Naive thymus-derived CD4-positive, alpha-beta T cell (primary cell): ENCODE results near the gene DIPK1A. TPM values are rescaled to one million over a fixed set of nuclear protein-coding genes. Genes with fewer than 3 reads are reported as not detected.

Source experiments
- ATAC-seq: fragments of 150-1000 bp; cut with Tn5 transposase; 2 replicates; pipeline ENCODE4 v1.10.0; 2021; ENCODE audit warnings: mild to moderate bottlenecking, moderate library complexity
- CTCF ChIA-PET: fragments of 350-600 bp; sonication (Branson Sonifier 250); formaldehyde crosslinking; loops from one replicate; lab custom pipeline; 2021; ENCODE audit warnings: antibody characterized with exemption; lab: Charles Lee
- POLR2A ChIA-PET: fragments of 350-600 bp; sonication (Branson Sonifier 250); formaldehyde crosslinking; loops from one replicate; lab custom pipeline; 2021; ENCODE audit warnings: antibody characterized with exemption, inconsistent platforms; lab: Charles Lee
- DNase-seq, 9 donors: peaks; one replicate each; pipeline versions ENCODE4 v3.0.0 to v3.0.0-alpha.2; 2020 to 2022; ENCODE audit warnings: mixed read lengths in 1 of 9
- H3K27ac ChIP-seq: one replicate; pipeline ENCODE4 v1.7.0; 2013; ENCODE audit warnings: mild to moderate bottlenecking, low read depth, low read length, moderate library complexity
- H3K27me3 ChIP-seq, 2 donors: one replicate each; pipeline ENCODE4 v1.7.0; 2013; ENCODE audit warnings: low read length in 2 of 2, mild to moderate bottlenecking in 2 of 2, moderate library complexity in 2 of 2; ENCODE audit not compliant: control insufficient read depth in 2 of 2, insufficient read depth in 2 of 2
- H3K36me3 ChIP-seq, 3 experiments: 1 replicate in 2 of 3; 2 replicates in 1 of 3; pipeline ENCODE4 v1.7.0; 2013; ENCODE audit warnings: low read length in 3 of 3, mild to moderate bottlenecking in 3 of 3, moderate library complexity in 1 of 3; ENCODE audit not compliant: insufficient read depth in 3 of 3, control insufficient read depth in 2 of 3
- H3K4me1 ChIP-seq, 2 donors: one replicate each; pipeline ENCODE4 v1.7.0; 2013; ENCODE audit warnings: low read length in 2 of 2, mild to moderate bottlenecking in 2 of 2, moderate library complexity in 1 of 2; ENCODE audit not compliant: control insufficient read depth in 2 of 2, insufficient read depth in 2 of 2
- H3K4me3 ChIP-seq: 2 replicates; pipeline ENCODE4 v1.7.0; 2013; ENCODE audit warnings: mild to moderate bottlenecking, low read length
- H3K9me3 ChIP-seq, 3 experiments: 1 replicate in 2 of 3; 2 replicates in 1 of 3; pipeline ENCODE4 v1.7.0; 2013; ENCODE audit warnings: low read length in 3 of 3; ENCODE audit not compliant: control insufficient read depth in 2 of 3
- H3K27ac Mint-ChIP-seq, 9 donors: one replicate each; pipeline ENCODE4 v1.8.0; 2020 to 2022; ENCODE audit warnings: mixed read lengths in 9 of 9, mild to moderate bottlenecking in 8 of 9, moderate library complexity in 5 of 9, inconsistent platforms in 2 of 9
- H3K27me3 Mint-ChIP-seq, 5 donors: one replicate each; pipeline ENCODE4 v1.8.0; 2021 to 2022; ENCODE audit warnings: mixed read lengths in 5 of 5, mild to moderate bottlenecking in 1 of 5
- H3K36me3 Mint-ChIP-seq, 5 donors: one replicate each; pipeline ENCODE4 v1.8.0; 2020 to 2022; ENCODE audit warnings: mixed read lengths in 5 of 5, mild to moderate bottlenecking in 3 of 5, inconsistent platforms in 1 of 5
- H3K4me1 Mint-ChIP-seq, 7 donors: one replicate each; pipeline ENCODE4 v1.8.0; 2020 to 2022; ENCODE audit warnings: mixed read lengths in 7 of 7, mild to moderate bottlenecking in 3 of 7, inconsistent platforms in 1 of 7
- H3K4me3 Mint-ChIP-seq, 10 donors: one replicate each; pipeline ENCODE4 v1.8.0; 2020 to 2022; ENCODE audit warnings: mild to moderate bottlenecking in 10 of 10, mixed read lengths in 10 of 10, moderate library complexity in 6 of 10, inconsistent platforms in 2 of 10
- H3K9me3 Mint-ChIP-seq, 11 donors: one replicate each; pipeline ENCODE4 v1.8.0; 2020 to 2022; ENCODE audit warnings: mixed read lengths in 11 of 11, mild to moderate bottlenecking in 4 of 11, inconsistent platforms in 1 of 11, moderate library complexity in 1 of 11
- intact Hi-C, 2 donors: fragments of 100-400 bp; cut with micrococcal nuclease; formaldehyde crosslinking; loops; one replicate each; pipeline ENCODE4 v1.15.1; 2023
- polyA plus RNA-seq, 2 donors: library from polyadenylated mRNA; unstranded; fragments of 300-500 nt; fragmentation: Illumina TruSeq; gene quantifications; one replicate each; pipeline ENCODE4 v1.2.3, GENCODE V29; 2021
- total RNA-seq, 6 experiments: library from RNA in 5 of 6; stranded (reverse) in 5 of 6; gene quantifications; 1 replicate in 5 of 6; 2 replicates in 1 of 6; pipeline ENCODE4 v1.2.3 and lab custom pipeline; 2021 to 2026

Gene DIPK1A
- total and polyA plus RNA-seq, 7 experiments from 2014 or later: 9.9 to 21.9 (median 15.2) TPM

DNA sequence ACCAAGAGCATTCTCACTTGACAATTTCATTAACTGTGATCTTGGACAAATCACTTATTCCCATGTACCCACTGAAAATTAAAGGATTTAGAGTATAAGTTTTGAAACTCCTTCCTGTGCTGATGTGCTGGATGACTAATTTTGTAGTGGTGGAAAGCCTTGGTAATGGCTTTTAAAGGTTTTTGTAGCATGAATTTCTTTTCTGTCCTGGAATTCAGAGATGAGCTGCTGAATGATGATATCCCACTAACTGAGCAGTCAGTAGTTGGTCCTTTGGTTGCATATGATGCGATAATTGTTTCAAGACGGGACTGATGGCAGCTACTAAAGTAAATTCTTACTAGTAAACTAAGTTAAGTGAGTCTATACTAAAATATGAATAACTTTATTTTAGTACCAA is 124.2 kb downstream of the DIPK1A start:
- peaks cover 15 to 74% (median 56%) of the 10 kb centered on the region in 3 experiments for H3K36me3 ChIP-seq
- H3K4me1 Mint-ChIP-seq: peaks cover 52 to 87% (median 82%) of the 10 kb centered on the region in 7 donors
- CTCF ChIA-PET: interaction anchor here (1.6 kb wide), 1 partner anchor 22 kb away, joined by 7 read pairs; no protein-coding TSS in a partner anchor
- intact Hi-C loops: loop anchor here (10.0 kb wide), 4 partner anchors 352 to 1578 kb away; partner anchors contain the start of genes ABCD3 (in 1 of the 2) and GFI1 (in 1 of the 2)
- H3K27ac ChIP-seq: peak overlapping the region; percentile 53
- peaks cover 0 to 1% (median 0%) of the 10 kb centered on the region in 5 donors for H3K27me3 Mint-ChIP-seq
- H3K27me3 ChIP-seq: no peaks in the 10 kb centered on the region
- DNase-seq (no peak), ATAC-seq (no peak)
- peak overlapping the region in 5 of 10 donors; percentile 11 to 52 (median 30) for H3K4me3 Mint-ChIP-seq
- H3K36me3 Mint-ChIP-seq: peaks cover 16 to 63% (median 40%) of the 10 kb centered on the region in 5 donors
- peaks cover 0 to 3% (median 0%) of the 10 kb centered on the region in 11 donors for H3K9me3 Mint-ChIP-seq
- peaks cover 22 to 53% of the 10 kb centered on the region in 2 donors for H3K4me1 ChIP-seq
- peak overlapping the region in 6 of 9 donors; percentile 41 to 98 (median 66) for H3K27ac Mint-ChIP-seq
- POLR2A ChIA-PET: no interaction called here
- H3K9me3 ChIP-seq: no peaks in the 10 kb centered on the region
- H3K4me3 ChIP-seq: no peak overlapping the region

DNA sequence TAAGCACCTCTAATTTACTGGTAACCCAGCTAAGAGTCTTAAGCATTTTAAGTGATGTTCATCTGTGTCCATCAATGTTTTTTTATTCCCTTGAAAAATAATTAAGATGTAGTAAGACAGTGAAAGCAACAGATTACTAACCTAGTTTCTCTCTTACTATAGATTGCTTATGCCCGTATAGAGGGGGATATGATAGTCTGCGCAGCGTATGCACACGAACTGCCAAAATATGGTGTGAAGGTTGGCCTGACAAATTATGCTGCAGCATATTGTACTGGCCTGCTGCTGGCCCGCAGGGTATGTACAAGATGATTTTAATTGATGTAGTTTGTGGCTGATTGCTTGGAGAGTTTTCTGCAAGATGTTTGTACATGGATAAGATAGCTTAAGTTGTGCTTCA is 126.6 kb downstream of the DIPK1A start:
- no peaks in the 10 kb centered on the region for H3K27me3 ChIP-seq
- DNase-seq (no peak), ATAC-seq (no peak)
- H3K36me3 ChIP-seq: peaks cover 10 to 53% (median 38%) of the 10 kb centered on the region in 3 experiments
- Mint-ChIP-seq H3K4me1 (peaks cover 45 to 79% (median 71%) of the 10 kb centered on the region in 7 donors), H3K9me3 (peaks cover 0 to 7% (median 0%) of the 10 kb centered on the region in 11 donors), H3K27ac (peak overlapping the region in 8 of 9 donors; percentile 59 to 100 (median 100)), H3K36me3 (peaks cover 11 to 52% (median 32%) of the 10 kb centered on the region in 5 donors), H3K27me3 (peaks cover 0 to 5% (median 0%) of the 10 kb centered on the region in 5 donors), H3K4me3 (peak overlapping the region; percentile 58 to 100 (median 98))
- CTCF ChIA-PET: interaction anchor here (0.6 to 1.5 kb wide), 3 partner anchors 29 to 494 kb away, joined by 3 to 4 read pairs (median 3); no protein-coding TSS in a partner anchor
- no peaks in the 10 kb centered on the region for H3K9me3 ChIP-seq
- peaks cover 22 to 52% of the 10 kb centered on the region in 2 donors for H3K4me1 ChIP-seq
- intact Hi-C loops: loop anchor here (5.0 to 10.0 kb wide), 12 partner anchors 52 to 1812 kb away; partner anchors contain the start of genes ABCD3 (in 2 of the 2), BTBD8 (in 1 of the 2), CDC7 (in 1 of the 2) and DR1 (in 1 of the 2)
- peak overlapping the region; percentile 94 for H3K27ac ChIP-seq
- H3K4me3 ChIP-seq: no peak overlapping the region
- POLR2A ChIA-PET: interaction anchor here (0.6 to 1.2 kb wide), 3 partner anchors 15 to 208 kb away, joined by 3 read pairs; no protein-coding TSS in a partner anchor

DNA sequence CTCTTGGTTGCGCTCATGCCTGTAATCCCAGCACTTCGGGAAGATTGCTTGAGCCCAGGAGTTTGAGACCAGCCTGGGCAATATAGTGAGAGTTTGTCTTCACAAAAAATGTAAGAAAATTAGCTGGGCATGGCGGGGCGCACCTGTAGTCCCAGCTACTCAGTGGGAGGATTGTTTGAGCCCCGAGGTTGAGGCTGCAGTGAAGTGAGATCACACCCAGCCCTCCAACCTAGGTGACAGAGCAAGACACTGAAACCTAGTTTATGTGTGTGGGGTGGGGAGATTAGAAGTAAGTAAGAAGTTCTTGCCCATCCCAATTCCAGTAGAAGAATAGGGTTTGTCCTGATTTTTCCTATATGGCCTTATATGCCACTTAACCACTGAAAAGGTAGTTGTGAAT is 127.4 kb downstream of the DIPK1A start:
- POLR2A ChIA-PET: interaction anchor here (0.6 to 1.2 kb wide), 3 partner anchors 16 to 1030 kb away, joined by 3 read pairs; no protein-coding TSS in a partner anchor
- intact Hi-C loops: loop anchor here (2.0 to 10.0 kb wide), 15 partner anchors 25 to 1812 kb away; partner anchors contain the start of genes ABCD3 (in 2 of the 2), BTBD8 (in 1 of the 2), CDC7 (in 1 of the 2) and DR1 (in 1 of the 2)
- CTCF ChIA-PET: interaction anchor here (1.4 to 1.5 kb wide), 2 partner anchors 30 to 160 kb away, joined by 3 to 4 read pairs; no protein-coding TSS in a partner anchor
- Mint-ChIP-seq H3K36me3 (peaks cover 11 to 48% (median 28%) of the 10 kb centered on the region in 5 donors), H3K27me3 (peaks cover 0 to 5% (median 0%) of the 10 kb centered on the region in 5 donors), H3K9me3 (peaks cover 0 to 7% (median 0%) of the 10 kb centered on the region in 11 donors), H3K4me1 (peaks cover 39 to 73% (median 63%) of the 10 kb centered on the region in 7 donors), H3K27ac (peak overlapping the region; percentile 98 to 100 (median 99)), H3K4me3 (peak overlapping the region; percentile 94 to 100 (median 98))
- H3K27me3 ChIP-seq: no peaks in the 10 kb centered on the region
- DNase-seq (peak in 1 of 9 donors; percentile 25), ATAC-seq (no peak)
- peak overlapping the region; percentile 94 for H3K4me3 ChIP-seq
- H3K27ac ChIP-seq: peak overlapping the region; percentile 94
- H3K36me3 ChIP-seq: peaks cover 5 to 45% (median 32%) of the 10 kb centered on the region in 3 experiments
- no peaks in the 10 kb centered on the region for H3K9me3 ChIP-seq
- peaks cover 22 to 46% of the 10 kb centered on the region in 2 donors for H3K4me1 ChIP-seq

DNA sequence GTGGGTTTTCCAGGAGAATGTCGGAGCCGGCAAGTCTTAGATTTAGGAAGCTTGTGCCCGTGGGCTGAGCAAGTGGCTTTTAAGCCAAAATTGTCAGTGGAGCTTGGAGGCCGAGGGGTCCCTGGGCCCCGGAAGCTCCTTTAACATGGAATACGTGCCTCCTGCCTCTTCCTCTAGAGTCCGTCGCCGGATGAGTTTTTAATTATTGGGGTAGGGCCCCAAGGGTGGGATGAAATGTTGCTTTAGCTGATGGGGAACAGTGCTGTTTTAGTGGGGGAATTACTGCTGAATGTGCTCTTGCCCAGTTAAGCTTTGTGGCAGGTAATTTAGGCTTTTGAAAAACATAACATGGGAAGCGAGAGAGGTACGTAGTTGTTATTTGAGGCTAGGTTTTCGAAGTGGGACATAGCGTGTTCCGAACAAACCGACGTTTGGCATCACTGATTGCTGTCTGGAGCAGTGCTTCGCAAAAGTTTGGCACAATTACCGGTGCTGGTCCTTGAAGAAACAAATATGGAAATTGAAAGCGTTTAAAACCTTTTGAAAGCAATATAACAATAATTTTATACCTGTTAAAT is 128.6 kb downstream of the DIPK1A start:
- peak overlapping the region; percentile 98 to 100 (median 99) for H3K27ac Mint-ChIP-seq
- peaks cover 0 to 5% (median 0%) of the 10 kb centered on the region in 5 donors for H3K27me3 Mint-ChIP-seq
- Histone ChIP-seq H3K27ac (peak overlapping the region; percentile 94), H3K4me1 (peaks cover 18 to 36% of the 10 kb centered on the region in 2 donors), H3K27me3 (no peaks in the 10 kb centered on the region), H3K9me3 (no peaks in the 10 kb centered on the region), H3K36me3 (peaks cover 0 to 34% (median 21%) of the 10 kb centered on the region in 3 experiments), H3K4me3 (peak overlapping the region; percentile 94)
- CTCF ChIA-PET: interaction anchor here (0.7 to 1.9 kb wide), 11 partner anchors 9 to 340 kb away, joined by 3 to 12 read pairs (median 3); partner anchors contain the start of gene DIPK1A
- intact Hi-C loops: loop anchor here (1.0 to 10.0 kb wide), 19 partner anchors 26 to 1810 kb away; partner anchors contain the start of genes ABCD3 (in 2 of the 2), DR1 (in 2 of the 2), BTBD8 (in 1 of the 2) and CDC7 (in 1 of the 2)
- peaks cover 35 to 61% (median 51%) of the 10 kb centered on the region in 7 donors for H3K4me1 Mint-ChIP-seq
- DNase-seq: no peak
- no peak for ATAC-seq
- peaks cover 0 to 7% (median 0%) of the 10 kb centered on the region in 11 donors for H3K9me3 Mint-ChIP-seq
- peaks cover 11 to 40% (median 26%) of the 10 kb centered on the region in 5 donors for H3K36me3 Mint-ChIP-seq
- H3K4me3 Mint-ChIP-seq: peak overlapping the region; percentile 94 to 100 (median 98)
- POLR2A ChIA-PET: interaction anchor here (0.6 to 2.4 kb wide), 24 partner anchors 8 to 1046 kb away, joined by 3 to 28 read pairs (median 4); partner anchors contain the start of genes DIPK1A, DNTTIP2, DR1 and EVI5

DNA sequence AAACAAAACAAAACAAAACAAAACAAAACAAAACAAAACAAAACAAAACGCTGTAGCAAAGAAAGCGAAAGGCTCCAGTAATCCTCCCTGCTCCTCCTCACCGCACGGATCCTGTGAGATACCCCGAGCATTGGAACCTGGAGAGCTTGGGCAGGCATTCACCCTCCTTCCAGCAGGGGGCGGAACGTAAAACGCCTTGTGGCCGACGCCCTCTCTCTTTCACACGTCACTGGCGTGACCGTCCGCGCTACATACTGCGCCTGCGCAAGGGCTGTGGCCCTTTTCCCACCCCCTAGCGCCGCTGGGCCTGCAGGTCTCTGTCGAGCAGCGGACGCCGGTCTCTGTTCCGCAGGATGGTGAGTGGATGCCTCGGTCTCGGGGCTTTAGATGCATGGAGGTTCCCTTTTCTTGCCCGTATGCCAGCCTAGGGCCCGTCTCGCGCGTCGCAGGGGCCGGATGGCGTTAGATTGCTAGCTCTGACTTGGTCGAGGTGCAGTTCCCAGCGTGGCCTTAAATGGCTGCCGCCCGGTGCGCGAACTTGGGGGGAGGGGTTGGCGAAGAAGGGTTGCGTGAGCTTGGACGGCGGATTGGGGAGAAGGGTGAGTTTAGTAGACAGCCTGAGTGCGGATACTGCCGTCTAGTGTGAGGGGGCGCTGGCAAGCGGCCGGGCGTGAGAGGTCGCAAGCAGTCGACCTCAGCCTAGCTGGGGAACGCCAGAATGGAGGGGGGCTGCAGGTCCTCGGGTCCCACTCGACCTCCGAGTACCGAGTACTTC is 129.3 kb downstream of the DIPK1A start, which contains the start of gene RPL5:
TSS of gene RPL5 (plus strand) at position 279 of the 775 bp plus-strand sequence. CDS start at position 354, 75 bp downstream.
- CTCF ChIA-PET: interaction anchor here (0.6 to 1.9 kb wide), 15 partner anchors 10 to 520 kb away, joined by 3 to 12 read pairs (median 3); partner anchors contain the start of gene DIPK1A
- POLR2A ChIA-PET: interaction anchor here (0.6 to 2.4 kb wide), 32 partner anchors 8 to 1047 kb away, joined by 3 to 28 read pairs (median 4); partner anchors contain the start of genes DIPK1A, DNTTIP2, DR1 and EVI5
- ATAC-seq (peak; percentile 95), DNase-seq (peak; percentile 94 to 99 (median 98))
- Mint-ChIP-seq H3K27ac (peak within 1 kb of the TSS; percentile 98 to 100 (median 99)), H3K27me3 (peaks cover 0 to 5% (median 0%) of the 10 kb centered on the region in 5 donors), H3K4me1 (peaks cover 29 to 54% (median 44%) of the 10 kb centered on the region in 7 donors), H3K4me3 (peak within 1 kb of the TSS; percentile 94 to 100 (median 98)), H3K9me3 (peaks cover 0 to 7% (median 0%) of the 10 kb centered on the region in 11 donors), H3K36me3 (peaks cover 11 to 34% (median 23%) of the 10 kb centered on the region in 5 donors)
- peaks cover 0 to 28% (median 17%) of the 10 kb centered on the region in 3 experiments for H3K36me3 ChIP-seq
- H3K27me3 ChIP-seq: no peaks in the 10 kb centered on the region
- intact Hi-C loops: loop anchor here (1.0 to 10.0 kb wide), 22 partner anchors 27 to 1810 kb away; partner anchors contain the start of genes ABCD3 (in 2 of the 2), DR1 (in 2 of the 2), BTBD8 (in 1 of the 2) and CCDC18 (in 1 of the 2)
- peak within 1 kb of the TSS; percentile 94 for H3K27ac ChIP-seq
- no peaks in the 10 kb centered on the region for H3K9me3 ChIP-seq
- H3K4me3 ChIP-seq: peak within 1 kb of the TSS; percentile 94
- peaks cover 16 to 30% of the 10 kb centered on the region in 2 donors for H3K4me1 ChIP-seq
